ENCODE data around the gene CPB2. TPM values are rescaled to one million over a fixed set of nuclear protein-coding genes. Genes with fewer than 3 reads are reported as not detected.

CPB2 gene
- total RNA-seq, 1 experiment from 2014 or later = 0.15 TPM

DNA sequence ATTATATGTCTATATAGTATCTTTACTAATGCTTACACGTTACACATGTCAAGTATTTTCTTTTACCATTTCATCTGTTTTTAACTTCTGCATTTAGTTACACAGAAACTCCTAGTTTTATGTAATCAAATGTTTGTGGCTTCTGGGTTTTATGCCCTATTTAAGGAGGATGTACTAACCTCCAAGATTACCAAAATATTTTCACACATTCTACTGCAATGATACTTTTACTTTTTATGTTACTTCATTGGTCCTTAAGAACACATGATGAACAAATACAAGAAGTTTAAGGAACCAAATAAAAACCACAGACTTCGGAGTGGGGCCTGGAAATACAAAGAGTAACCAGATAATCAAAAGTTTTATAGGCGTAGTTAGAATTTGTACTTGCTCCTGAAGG is 89.5 kb downstream of the CPB2 start:
- intact Hi-C loops (cut with micrococcal nuclease) = no loop called here

More for the DNA sequence above, 89.5 kb downstream of the CPB2 start:
- no peaks in the 10 kb centered on the region for H3K27me3 ChIP-seq (ENCODE audit: insufficient read depth, low read length)
- DNase-seq (ENCODE audit: low read depth, low spot score) (no peak), ATAC-seq (no peak)
- ChIA-PET CTCF (no interaction called here), RAD21 (ENCODE audit: low non-redundant PET in 1 of 2, low total read pairs in 2 of 2, uncharacterized antibody in 2 of 2, unreplicated experiment in 2 of 2) (no interaction called here), POLR2A (no interaction called here)
- no peak overlapping the region for H3K4me2 ChIP-seq (ENCODE audit: low read length)
- TF ChIP-seq, protein P1, sequence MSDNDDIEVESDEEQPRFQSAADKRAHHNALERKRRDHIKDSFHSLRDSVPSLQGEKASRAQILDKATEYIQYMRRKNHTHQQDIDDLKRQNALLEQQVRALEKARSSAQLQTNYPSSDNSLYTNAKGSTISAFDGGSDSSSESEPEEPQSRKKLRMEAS (IDR thresholded peaks at IDR 0.05) = no peak
- TF ChIP-seq SIN3A (IDR thresholded peaks at IDR 0.05; ENCODE audit: low read depth) (no peak), POLR2A (IDR thresholded peaks at IDR 0.05; ENCODE audit: borderline replicate concordance, extremely low read depth, insufficient read depth, insufficient read length) (no peak), YY1 (IDR thresholded peaks at IDR 0.05; ENCODE audit: extremely low read depth, insufficient replicate concordance, low read depth, low read length) (no peak), ZFX (IDR thresholded peaks at IDR 0.05) (no peak), SRF (IDR thresholded peaks at IDR 0.05; ENCODE audit: low read depth) (no peak), EZH2 (IDR thresholded peaks at IDR 0.05) (no peak), SP1 (IDR thresholded peaks at IDR 0.05; ENCODE audit: low read depth) (no peak), RAD21 (IDR thresholded peaks at IDR 0.05; ENCODE audit: low read depth) (no peak), POLR2AphosphoS5 (IDR thresholded peaks at IDR 0.05; ENCODE audit: low read depth, low read length) (no peak), EGR1 (IDR thresholded peaks at IDR 0.05; ENCODE audit: low read depth) (no peak), CEBPB (IDR thresholded peaks at IDR 0.05; ENCODE audit: low read depth) (no peak), JUND (IDR thresholded peaks at IDR 0.05) (no peak), FOSL1 (IDR thresholded peaks at IDR 0.05; ENCODE audit: low read depth) (no peak), EZH2phosphoT487 (IDR thresholded peaks at IDR 0.05; ENCODE audit: borderline replicate concordance) (no peak), CBX3 (IDR thresholded peaks at IDR 0.05; ENCODE audit: low read depth) (no peak), ZNF274 (IDR thresholded peaks at IDR 0.05; ENCODE audit: low read depth, low read length) (no peak)
- TF ChIP-seq, protein P2, sequence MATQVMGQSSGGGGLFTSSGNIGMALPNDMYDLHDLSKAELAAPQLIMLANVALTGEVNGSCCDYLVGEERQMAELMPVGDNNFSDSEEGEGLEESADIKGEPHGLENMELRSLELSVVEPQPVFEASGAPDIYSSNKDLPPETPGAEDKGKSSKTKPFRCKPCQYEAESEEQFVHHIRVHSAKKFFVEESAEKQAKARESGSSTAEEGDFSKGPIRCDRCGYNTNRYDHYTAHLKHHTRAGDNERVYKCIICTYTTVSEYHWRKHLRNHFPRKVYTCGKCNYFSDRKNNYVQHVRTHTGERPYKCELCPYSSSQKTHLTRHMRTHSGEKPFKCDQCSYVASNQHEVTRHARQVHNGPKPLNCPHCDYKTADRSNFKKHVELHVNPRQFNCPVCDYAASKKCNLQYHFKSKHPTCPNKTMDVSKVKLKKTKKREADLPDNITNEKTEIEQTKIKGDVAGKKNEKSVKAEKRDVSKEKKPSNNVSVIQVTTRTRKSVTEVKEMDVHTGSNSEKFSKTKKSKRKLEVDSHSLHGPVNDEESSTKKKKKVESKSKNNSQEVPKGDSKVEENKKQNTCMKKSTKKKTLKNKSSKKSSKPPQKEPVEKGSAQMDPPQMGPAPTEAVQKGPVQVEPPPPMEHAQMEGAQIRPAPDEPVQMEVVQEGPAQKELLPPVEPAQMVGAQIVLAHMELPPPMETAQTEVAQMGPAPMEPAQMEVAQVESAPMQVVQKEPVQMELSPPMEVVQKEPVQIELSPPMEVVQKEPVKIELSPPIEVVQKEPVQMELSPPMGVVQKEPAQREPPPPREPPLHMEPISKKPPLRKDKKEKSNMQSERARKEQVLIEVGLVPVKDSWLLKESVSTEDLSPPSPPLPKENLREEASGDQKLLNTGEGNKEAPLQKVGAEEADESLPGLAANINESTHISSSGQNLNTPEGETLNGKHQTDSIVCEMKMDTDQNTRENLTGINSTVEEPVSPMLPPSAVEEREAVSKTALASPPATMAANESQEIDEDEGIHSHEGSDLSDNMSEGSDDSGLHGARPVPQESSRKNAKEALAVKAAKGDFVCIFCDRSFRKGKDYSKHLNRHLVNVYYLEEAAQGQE (IDR thresholded peaks at IDR 0.05; ENCODE audit: low read depth) = no peak
- TF ChIP-seq, protein P3, sequence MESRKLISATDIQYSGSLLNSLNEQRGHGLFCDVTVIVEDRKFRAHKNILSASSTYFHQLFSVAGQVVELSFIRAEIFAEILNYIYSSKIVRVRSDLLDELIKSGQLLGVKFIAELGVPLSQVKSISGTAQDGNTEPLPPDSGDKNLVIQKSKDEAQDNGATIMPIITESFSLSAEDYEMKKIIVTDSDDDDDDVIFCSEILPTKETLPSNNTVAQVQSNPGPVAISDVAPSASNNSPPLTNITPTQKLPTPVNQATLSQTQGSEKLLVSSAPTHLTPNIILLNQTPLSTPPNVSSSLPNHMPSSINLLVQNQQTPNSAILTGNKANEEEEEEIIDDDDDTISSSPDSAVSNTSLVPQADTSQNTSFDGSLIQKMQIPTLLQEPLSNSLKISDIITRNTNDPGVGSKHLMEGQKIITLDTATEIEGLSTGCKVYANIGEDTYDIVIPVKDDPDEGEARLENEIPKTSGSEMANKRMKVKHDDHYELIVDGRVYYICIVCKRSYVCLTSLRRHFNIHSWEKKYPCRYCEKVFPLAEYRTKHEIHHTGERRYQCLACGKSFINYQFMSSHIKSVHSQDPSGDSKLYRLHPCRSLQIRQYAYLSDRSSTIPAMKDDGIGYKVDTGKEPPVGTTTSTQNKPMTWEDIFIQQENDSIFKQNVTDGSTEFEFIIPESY (IDR thresholded peaks at IDR 0.05; ENCODE audit: extremely low read depth, insufficient replicate concordance, low read length) = no peak
- TF ChIP-seq, protein P4, sequence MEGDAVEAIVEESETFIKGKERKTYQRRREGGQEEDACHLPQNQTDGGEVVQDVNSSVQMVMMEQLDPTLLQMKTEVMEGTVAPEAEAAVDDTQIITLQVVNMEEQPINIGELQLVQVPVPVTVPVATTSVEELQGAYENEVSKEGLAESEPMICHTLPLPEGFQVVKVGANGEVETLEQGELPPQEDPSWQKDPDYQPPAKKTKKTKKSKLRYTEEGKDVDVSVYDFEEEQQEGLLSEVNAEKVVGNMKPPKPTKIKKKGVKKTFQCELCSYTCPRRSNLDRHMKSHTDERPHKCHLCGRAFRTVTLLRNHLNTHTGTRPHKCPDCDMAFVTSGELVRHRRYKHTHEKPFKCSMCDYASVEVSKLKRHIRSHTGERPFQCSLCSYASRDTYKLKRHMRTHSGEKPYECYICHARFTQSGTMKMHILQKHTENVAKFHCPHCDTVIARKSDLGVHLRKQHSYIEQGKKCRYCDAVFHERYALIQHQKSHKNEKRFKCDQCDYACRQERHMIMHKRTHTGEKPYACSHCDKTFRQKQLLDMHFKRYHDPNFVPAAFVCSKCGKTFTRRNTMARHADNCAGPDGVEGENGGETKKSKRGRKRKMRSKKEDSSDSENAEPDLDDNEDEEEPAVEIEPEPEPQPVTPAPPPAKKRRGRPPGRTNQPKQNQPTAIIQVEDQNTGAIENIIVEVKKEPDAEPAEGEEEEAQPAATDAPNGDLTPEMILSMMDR (IDR thresholded peaks at IDR 0.05 in 2 of 3, conservative IDR thresholded peaks at IDR 0.05 in 1 of 3; ENCODE audit: borderline replicate concordance in 1 of 3, insufficient read depth in 1 of 3, low read depth in 2 of 3, low read length in 2 of 3) = no peak
- no peak overlapping the region for H3K27ac ChIP-seq (ENCODE audit: low read depth, low read length)
- H3K9ac ChIP-seq (ENCODE audit: low read length) = no peak overlapping the region
- no peaks in the 10 kb centered on the region for H3K9me3 ChIP-seq (ENCODE audit: control insufficient read depth in 1 of 2, insufficient read depth in 1 of 2, low read depth in 1 of 2, low read length in 2 of 2)
- no peak overlapping the region for H3K4me3 ChIP-seq (replicated peaks in 1 of 2; ENCODE audit: low read depth in 1 of 2, low read length in 2 of 2)
- H4K20me1 ChIP-seq (ENCODE audit: insufficient read depth) = no peaks in the 10 kb centered on the region
- H3K9me2 ChIP-seq (ENCODE audit: insufficient read depth) = no peaks in the 10 kb centered on the region
- BruUV-seq (replicated peaks) = no TSS peak
- H3K4me1 ChIP-seq (ENCODE audit: control insufficient read depth in 1 of 2, insufficient read depth in 2 of 2, low read length in 2 of 2) = no peaks in the 10 kb centered on the region
- H2AFZ ChIP-seq (ENCODE audit: low read depth, low read length, poor library complexity, severe bottlenecking) = no peak overlapping the region
- H3K79me2 ChIP-seq (ENCODE audit: insufficient read depth, low read length) = peaks cover 8% of the 10 kb centered on the region; the same call in 1 of the 2 replicates
- peaks cover 10 to 19% of the 10 kb centered on the region in 2 experiments; a peak in 3 of 4 replicates for H3K36me3 ChIP-seq (ENCODE audit: control insufficient read depth in 1 of 2, insufficient read depth in 2 of 2, low read length in 2 of 2)

Data from HCT116 (cell line).